Measurements from ENCODE around the gene TBKBP1. TPM values are rescaled to one million over a fixed set of nuclear protein-coding genes. Genes with fewer than 3 reads are reported as not detected.

TBKBP1 gene
- total RNA-seq, 1 donor from 2014 or later, result 6.8 TPM

Other genes starting within 250 kb of the TBKBP1 start
- gene NPEPPS, start 163.1 kb upstream of the TBKBP1 start, total RNA-seq, result 62.9 and 78.0 TPM in 2 replicates
- gene KPNB1, start 44.2 kb upstream of the TBKBP1 start, total RNA-seq, result 285 and 367 TPM in 2 replicates
- gene TBX21, start 39.1 kb downstream of the TBKBP1 start, total RNA-seq, result not detected in 2 replicates
- 4.6 and 6.3 TPM in 2 replicates for gene OSBPL7, start 127.6 kb downstream of the TBKBP1 start, total RNA-seq
- 16.3 and 23.6 TPM in 2 replicates for gene MRPL10, start 137.4 kb downstream of the TBKBP1 start, total RNA-seq
- under 0.01 TPM in 2 replicates for gene LRRC46, start 137.5 kb downstream of the TBKBP1 start, total RNA-seq
- gene SCRN2, start 147.1 kb downstream of the TBKBP1 start, total RNA-seq, result 24.1 and 33.3 TPM in 2 replicates
- 1.8 and 2.3 TPM in 2 replicates for gene SP6, start 157.0 kb downstream of the TBKBP1 start, total RNA-seq
- gene SP2, start 202.1 kb downstream of the TBKBP1 start, total RNA-seq, result 0.77 and 2.9 TPM in 2 replicates
- 18.9 and 27.1 TPM in 2 replicates for gene PNPO, start 247.4 kb downstream of the TBKBP1 start, total RNA-seq